HG03354 (cell line): ENCODE results near the gene ENPP7.

Experiments used
- ATAC-seq: cut with Tn5 transposase; IDR thresholded peaks from one replicate; pipeline ENCODE4 v1.9.1; 2021; ENCODE audit warnings: mild to moderate bottlenecking; ENCODE audit not compliant: unreplicated experiment, poor library complexity, severe bottlenecking

The ENPP7 gene

DNA sequence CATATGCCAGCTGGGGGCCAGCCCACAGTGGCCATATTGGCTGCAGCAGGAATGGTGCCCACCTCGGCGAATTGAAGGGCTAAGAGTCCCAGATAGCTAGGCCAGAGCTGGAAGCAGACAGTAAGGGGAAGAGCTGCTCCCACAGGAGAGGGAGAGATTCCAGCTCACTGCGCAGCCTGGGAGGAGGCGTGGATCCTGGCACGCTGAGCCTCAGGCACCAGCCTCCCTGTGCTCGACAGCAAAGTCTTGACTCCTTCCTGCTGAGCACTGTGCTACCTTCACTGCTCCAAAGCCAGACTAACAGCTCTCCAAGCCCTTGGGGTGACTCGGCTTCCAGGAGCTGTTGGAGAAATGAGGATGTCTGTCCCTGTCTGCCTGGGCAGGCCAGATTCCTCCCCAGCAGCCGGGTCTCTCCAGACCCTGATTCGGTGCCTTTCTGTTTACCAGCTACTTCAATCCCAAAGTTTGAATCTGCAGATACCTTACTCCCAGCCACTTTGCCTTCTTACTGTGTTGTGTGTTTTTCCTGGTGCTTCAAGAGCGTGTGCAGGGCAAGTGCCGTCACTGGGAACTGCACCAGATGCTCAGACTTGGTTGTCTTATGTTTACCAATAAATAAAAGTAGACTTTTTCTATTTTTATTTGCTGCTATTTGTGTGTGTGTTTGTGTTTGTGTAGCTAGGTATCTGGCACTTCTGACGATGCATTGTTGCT, 56.3 kb downstream of the ENPP7 start:
- ATAC-seq = no peak

DNA sequence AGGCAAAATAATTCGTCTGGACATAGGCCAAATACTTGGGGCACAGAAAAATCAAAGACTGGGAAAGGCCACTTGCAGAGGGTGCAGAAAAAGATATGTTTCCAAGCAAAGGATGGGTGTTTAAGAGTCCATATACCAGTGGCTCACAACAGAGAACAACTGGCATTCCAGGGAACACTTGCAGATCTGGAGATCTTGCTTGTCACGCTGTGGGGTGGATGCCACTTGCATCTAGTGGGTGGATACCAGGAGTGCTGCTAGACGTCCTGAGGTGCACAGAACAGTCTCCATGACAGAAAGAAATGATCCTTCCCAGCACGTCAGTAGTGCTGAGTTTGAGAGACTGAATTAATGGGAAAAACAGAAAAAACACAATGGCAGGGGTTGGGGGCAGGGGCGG, 57.7 kb downstream of the ENPP7 start:
- ATAC-seq = no peak

DNA sequence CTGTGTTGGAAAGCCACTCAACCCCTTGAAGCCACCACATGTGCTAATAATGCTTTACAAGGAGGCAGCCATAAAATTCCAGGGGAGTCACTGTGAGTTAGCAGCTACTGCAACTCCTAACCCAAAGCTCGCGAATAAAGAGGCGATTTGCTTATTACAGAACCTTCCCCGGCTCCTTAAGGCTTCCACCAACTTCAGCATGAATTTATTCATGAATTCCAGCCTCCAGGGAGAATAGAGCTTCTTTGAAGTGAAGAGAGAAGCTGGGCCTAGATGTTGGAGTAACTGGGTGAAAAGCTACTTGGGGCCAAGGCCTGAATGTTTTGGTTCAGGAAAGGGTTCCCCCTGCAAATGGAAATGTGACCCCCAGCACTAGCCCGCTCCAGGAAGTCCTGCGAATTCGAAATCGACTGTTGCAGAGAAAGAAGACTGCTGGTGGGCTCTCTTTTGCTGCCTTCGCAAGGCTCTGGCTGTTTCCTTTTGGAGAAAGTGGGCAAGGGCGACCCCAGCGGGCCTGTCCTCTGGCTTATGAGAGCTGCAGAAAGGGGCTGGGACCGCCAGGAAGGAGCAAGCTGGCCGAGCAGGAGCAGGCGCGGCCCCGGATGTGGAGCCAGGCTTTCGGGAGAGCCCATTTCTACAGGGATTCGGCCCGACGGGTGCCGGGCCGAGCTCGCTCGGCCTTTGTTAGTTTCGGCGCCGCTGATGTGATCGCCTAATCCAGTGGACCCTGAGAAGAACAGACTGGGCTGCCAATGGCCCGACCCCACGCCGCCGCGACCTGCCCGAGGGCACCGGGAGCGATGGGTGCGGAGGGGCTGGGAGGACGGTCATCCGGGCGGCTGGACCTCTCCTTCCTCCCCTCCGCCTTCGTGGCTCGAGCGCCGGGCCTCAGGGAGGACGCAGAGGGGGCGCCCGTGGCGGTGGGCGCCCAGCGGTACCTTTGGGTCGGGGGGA, 58.5 kb downstream of the ENPP7 start:
- ATAC-seq = no peak

DNA sequence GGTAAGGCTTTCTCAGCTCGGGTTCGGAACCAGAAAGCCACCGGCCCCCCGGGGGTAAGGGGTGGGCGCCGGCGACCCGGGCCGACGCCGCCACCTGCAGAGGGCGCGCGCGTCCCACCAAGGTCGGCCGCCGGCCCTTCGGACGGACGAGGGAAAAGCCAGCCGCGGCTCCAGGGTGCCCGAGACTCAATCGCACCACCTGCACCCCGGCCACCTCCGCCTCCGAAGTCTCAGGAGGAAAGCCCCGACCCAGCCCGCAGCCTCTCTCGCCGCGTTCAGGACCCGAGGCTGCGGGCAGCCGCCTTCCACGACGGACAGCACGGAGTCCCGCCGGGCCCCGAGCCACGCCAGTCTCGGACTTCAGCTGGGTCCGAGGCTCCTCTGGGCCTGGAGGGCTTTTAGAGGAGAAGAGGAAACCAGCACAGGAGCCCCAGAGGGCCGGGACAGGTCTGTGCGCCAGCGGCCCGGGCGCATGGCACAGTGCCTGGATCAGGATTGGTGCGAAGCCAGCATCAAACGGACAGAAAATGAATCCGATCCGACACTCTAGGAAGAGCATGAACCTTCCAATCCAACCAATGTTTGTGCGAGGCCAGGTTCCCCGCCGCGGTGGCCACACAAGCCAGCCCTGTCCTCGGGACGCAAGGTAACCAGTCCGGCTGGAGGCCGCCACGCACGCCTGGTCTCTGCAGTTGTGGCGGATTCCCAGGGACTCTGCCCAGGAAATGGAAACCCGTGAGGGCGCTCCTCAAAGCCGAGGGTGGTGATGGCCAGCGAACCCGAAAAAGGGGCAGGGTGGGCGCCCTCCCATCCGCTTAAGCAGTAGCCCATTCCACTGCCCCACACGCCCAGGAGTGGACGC, 59.4 kb downstream of the ENPP7 start:
- no peak for ATAC-seq

- ATAC-seq = no peak
Observed at GRCh38 chr17:79790805-79791734, 60.3 kb downstream of the ENPP7 start.

GRCh38 chr17:79791735-79792161, 61.0 kb downstream of the ENPP7 start:
- no peak for ATAC-seq
